H9 (cell line): Measurements from ENCODE around the gene DAPL1. TPM values are rescaled to one million over a fixed set of nuclear protein-coding genes. Genes with fewer than 3 reads are reported as not detected.

Source experiments
- DNase-seq: peaks from one replicate; pipeline ENCODE4 v3.0.0-alpha.2; 2017
- H2AFZ ChIP-seq: one replicate; pipeline ENCODE4 v1.6.1; 2013; ENCODE audit warnings: mild to moderate bottlenecking, low read length, control low read depth, moderate library complexity
- H2AK5ac ChIP-seq: 2 replicates; pipeline ENCODE4 v1.6.1; 2013; ENCODE audit warnings: low read length, control low read depth, mixed read lengths; ENCODE audit not compliant: insufficient read length
- H2BK120ac ChIP-seq: one replicate; pipeline ENCODE4 v1.6.1; 2013; ENCODE audit warnings: low read depth, mild to moderate bottlenecking, low read length, control low read depth, inconsistent platforms; ENCODE audit not compliant: poor library complexity, severe bottlenecking
- H2BK12ac ChIP-seq: 2 replicates; pipeline ENCODE4 v1.6.1; 2013; ENCODE audit warnings: low read length, control low read depth, mixed read lengths, low read depth; ENCODE audit not compliant: insufficient read length
- H2BK15ac ChIP-seq: 2 replicates; pipeline ENCODE4 v1.6.1; 2013; ENCODE audit warnings: low read depth, low read length, control low read depth
- H2BK20ac ChIP-seq: one replicate; pipeline ENCODE4 v1.6.1; 2013; ENCODE audit warnings: low read depth, mild to moderate bottlenecking, low read length, control low read depth, inconsistent platforms; ENCODE audit not compliant: poor library complexity, severe bottlenecking
- H2BK5ac ChIP-seq: 2 replicates; pipeline ENCODE4 v1.6.1; 2013; ENCODE audit warnings: low read length, control low read depth, mixed read lengths; ENCODE audit not compliant: insufficient read length
- H3K14ac ChIP-seq: 2 replicates; pipeline ENCODE4 v1.6.1; 2013; ENCODE audit warnings: low read length, control low read depth; ENCODE audit not compliant: insufficient read depth
- H3K18ac ChIP-seq: 2 replicates; pipeline ENCODE4 v1.6.1; 2013; ENCODE audit warnings: low read depth, mild to moderate bottlenecking, mixed read lengths, low read length, control low read depth; ENCODE audit not compliant: insufficient read length
- H3K23ac ChIP-seq: 2 replicates; pipeline ENCODE4 v1.6.1; 2013; ENCODE audit warnings: low read length, control low read depth, mixed read lengths, low read depth; ENCODE audit not compliant: insufficient read length
- H3K23me2 ChIP-seq: 2 replicates; pipeline ENCODE4 v1.6.1; 2013; ENCODE audit warnings: low read depth, mild to moderate bottlenecking, mixed read lengths, low read length, control low read depth; ENCODE audit not compliant: insufficient read length, poor library complexity, severe bottlenecking
- H3K27ac ChIP-seq: 2 replicates; pipeline ENCODE4 v1.5.1; 2013; ENCODE audit warnings: low read length, control low read depth, mixed read lengths, low read depth; ENCODE audit not compliant: insufficient read length
- H3K27me3 ChIP-seq: 2 replicates; pipeline ENCODE4 v1.6.1; 2013; ENCODE audit warnings: low read length, control low read depth, inconsistent platforms; ENCODE audit not compliant: insufficient read depth
- H3K4ac ChIP-seq: 2 replicates; pipeline ENCODE4 v1.6.1; 2013; ENCODE audit warnings: low read depth, mild to moderate bottlenecking, control low read depth, inconsistent platforms, low read length, moderate library complexity
- H3K4me1 ChIP-seq: 2 replicates; pipeline ENCODE4 v1.6.1; 2013; ENCODE audit warnings: low read length, control low read depth, inconsistent platforms; ENCODE audit not compliant: insufficient read depth
- H3K4me2 ChIP-seq: 2 replicates; pipeline ENCODE4 v1.6.1; 2013; ENCODE audit warnings: low read length, control low read depth, mixed read lengths; ENCODE audit not compliant: insufficient read length, insufficient read depth
- H3K56ac ChIP-seq: 2 replicates; pipeline ENCODE4 v1.6.1; 2013; ENCODE audit warnings: low read depth, mild to moderate bottlenecking, mixed read lengths, low read length, control low read depth; ENCODE audit not compliant: insufficient read length
- H3K79me1 ChIP-seq: 2 replicates; pipeline ENCODE4 v1.6.1; 2013; ENCODE audit warnings: low read depth, mild to moderate bottlenecking, moderate library complexity, low read length, control low read depth, inconsistent platforms; ENCODE audit not compliant: insufficient read depth, poor library complexity, severe bottlenecking
- H3K79me2 ChIP-seq: 2 replicates; pipeline ENCODE4 v1.6.1; 2013; ENCODE audit warnings: low read length, control low read depth, inconsistent platforms; ENCODE audit not compliant: insufficient read depth
- H3K9ac ChIP-seq: 2 replicates; pipeline ENCODE4 v1.6.1; 2013; ENCODE audit warnings: low read length, control low read depth, mixed read lengths; ENCODE audit not compliant: insufficient read length; ENCODE audit errors: extremely low read depth
- H3K9me3 ChIP-seq: one replicate; pipeline ENCODE4 v1.6.1; 2013; ENCODE audit warnings: low read depth, low read length, inconsistent platforms; ENCODE audit not compliant: control insufficient read depth
- H3T11ph ChIP-seq: one replicate; pipeline ENCODE4 v1.6.1; 2013; ENCODE audit warnings: mild to moderate bottlenecking, low read length, control low read depth, inconsistent platforms
- H4K20me1 ChIP-seq: one replicate; pipeline ENCODE4 v1.6.1; 2013; ENCODE audit not compliant: control insufficient read depth, insufficient read length, insufficient read depth
- H4K5ac ChIP-seq: 2 replicates; pipeline ENCODE4 v1.6.1; 2013; ENCODE audit warnings: low read depth, mild to moderate bottlenecking, mixed read lengths, low read length, control low read depth; ENCODE audit not compliant: insufficient read length
- H4K8ac ChIP-seq: replicated peaks from 2 replicates; pipeline ENCODE4 v1.6.1; 2013; ENCODE audit warnings: low read length, control low read depth, mixed read lengths, low read depth; ENCODE audit not compliant: insufficient read length
- H4K91ac ChIP-seq: 2 replicates; pipeline ENCODE4 v1.6.1; 2013; ENCODE audit warnings: low read depth, mild to moderate bottlenecking, moderate library complexity, mixed read lengths, low read length, control low read depth; ENCODE audit not compliant: insufficient read length
- H3K27ac Mint-ChIP-seq, 3 experiments: 2 replicates in 2 of 3; 3 replicates in 1 of 3; pipeline ENCODE4 v1.8.0; 2020 to 2021; ENCODE audit warnings: mixed read lengths in 3 of 3, mild to moderate bottlenecking in 1 of 3, moderate library complexity in 1 of 3
- H3K27me3 Mint-ChIP-seq: 2 replicates; pipeline ENCODE4 v1.8.0; 2021; ENCODE audit warnings: low read depth, mild to moderate bottlenecking, moderate library complexity, mixed read lengths
- H3K36me3 Mint-ChIP-seq, 3 experiments: 2 replicates in 2 of 3; 3 replicates in 1 of 3; pipeline ENCODE4 v1.8.0; 2020 to 2021; ENCODE audit warnings: low read depth in 3 of 3, mixed read lengths in 3 of 3; ENCODE audit not compliant: insufficient read depth in 1 of 3
- H3K4me1 Mint-ChIP-seq, 2 experiments: 2 replicates each; pipeline ENCODE4 v1.8.0; 2020; ENCODE audit warnings: mixed read lengths in 2 of 2
- H3K4me3 Mint-ChIP-seq, 2 experiments: 2 replicates in 1 of 2; 3 replicates in 1 of 2; pipeline ENCODE4 v1.8.0; 2020 to 2021; ENCODE audit warnings: mild to moderate bottlenecking in 2 of 2, mixed read lengths in 2 of 2, moderate library complexity in 1 of 2
- H3K9me3 Mint-ChIP-seq, 2 experiments: 2 replicates in 1 of 2; 3 replicates in 1 of 2; pipeline ENCODE4 v1.8.0; 2020; ENCODE audit warnings: mild to moderate bottlenecking in 2 of 2, mixed read lengths in 2 of 2, moderate library complexity in 1 of 2
- CTCF ChIP-seq: fragments of 200-600 bp; sonication (generic); conservative IDR thresholded peaks from 3 replicates; pipeline ENCODE4 v1.8.0; 2021; ENCODE audit warnings: antibody characterized with exemption, mild to moderate bottlenecking
- WGBS: extraction: QIAGEN DNeasy Blood & Tissue Kit; methylation state at CpG from one replicate; pipeline ENCODE4 v1.1.7; 2013; ENCODE audit warnings: missing lambda C conversion rate, low lambda C conversion rate, mixed read lengths; ENCODE audit not compliant: insufficient read length; ENCODE audit errors: extremely low coverage; 5-methylcytosine and 5-hydroxymethylcytosine counted together
- total RNA-seq: library from RNA; stranded (reverse); gene quantifications from 2 replicates; pipeline ENCODE4 v1.2.1, GENCODE V29; 2021

The DAPL1 gene
- total RNA-seq, 1 experiment from 2014 or later, result not detected

DNA sequence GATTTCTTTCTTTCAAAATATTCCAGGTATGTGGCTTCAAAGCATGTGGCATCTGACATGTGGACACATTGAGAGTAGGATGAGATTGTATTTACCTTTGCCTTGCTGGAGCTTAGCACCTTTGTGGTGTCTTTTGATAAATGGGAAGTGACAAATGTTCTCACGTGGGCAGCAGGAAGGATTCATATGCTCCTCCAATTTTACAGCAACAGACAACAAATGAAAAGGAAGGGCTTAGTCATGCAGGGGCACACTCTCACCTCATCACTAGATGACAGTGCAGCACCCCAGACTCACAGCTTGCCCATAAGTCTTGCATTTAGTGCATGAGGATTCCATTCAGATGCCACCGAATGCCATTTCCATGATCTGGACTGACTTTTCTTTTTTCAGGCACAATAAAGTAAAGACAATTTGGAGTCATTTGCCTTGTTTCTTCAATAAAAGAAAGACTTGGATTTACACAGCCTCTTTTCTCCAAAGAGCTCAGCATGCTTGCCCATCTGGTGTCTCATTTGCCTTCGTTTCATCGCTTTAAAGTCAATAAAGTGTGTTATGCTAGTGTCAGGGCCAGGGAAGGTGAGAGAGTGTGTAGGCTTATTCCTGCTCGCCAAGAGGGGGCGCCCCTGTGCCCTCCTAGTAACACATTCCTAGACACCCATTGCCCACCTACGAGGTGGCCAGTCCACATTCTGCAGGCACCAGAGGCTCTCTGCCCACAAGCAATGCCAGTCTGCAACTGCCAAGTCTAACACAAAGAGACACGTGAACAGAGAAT is 39.6 kb upstream of the DAPL1 start:
- Mint-ChIP-seq H3K36me3 (no peaks in the 10 kb centered on the region), H3K27me3 (no peaks in the 10 kb centered on the region), H3K4me1 (peaks cover 4 to 6% of the 10 kb centered on the region in 2 experiments), H3K27ac (no peak overlapping the region), H3K4me3 (no peak overlapping the region), H3K9me3 (no peaks in the 10 kb centered on the region)
- Histone ChIP-seq H3K56ac (no peak overlapping the region), H3K14ac (no peak overlapping the region), H4K20me1 (no peaks in the 10 kb centered on the region), H3K4me2 (no peak overlapping the region), H3K27me3 (no peaks in the 10 kb centered on the region), H2BK20ac (no peak overlapping the region), H3K27ac (no peak overlapping the region), H3K79me2 (no peaks in the 10 kb centered on the region), H2BK120ac (no peak overlapping the region), H4K91ac (no peak overlapping the region), H3K4ac (no peak overlapping the region), H3K4me1 (no peaks in the 10 kb centered on the region), H2AK5ac (no peak overlapping the region), H3K9me3 (no peaks in the 10 kb centered on the region), H3K23ac (no peak overlapping the region), H3K79me1 (no peaks in the 10 kb centered on the region), H2BK5ac (no peak overlapping the region), H2BK15ac (no peak overlapping the region), H4K8ac (no peak overlapping the region), H3K18ac (no peak overlapping the region), H2BK12ac (no peak overlapping the region), H3K23me2 (no peaks in the 10 kb centered on the region), H3T11ph (no peak overlapping the region), H3K9ac (no peak overlapping the region), H4K5ac (no peak overlapping the region), H2AFZ (no peak overlapping the region)
- peak; percentile 79 for TF ChIP-seq CTCF
- no CpG with 5 or more reads among the region's 8 CpGs for WGBS
- DNase-seq, result peak; percentile 74
